Embryonic facial prominence (tissue), 1 donor: Measurements from ENCODE around the gene MYLK2.
A peak's percentile ranks its signal among the peaks of the same experiment; 100 is the strongest.

ENCODE experiments used
- DNase-seq: peaks from one replicate; pipeline ENCODE4 v3.0.0-alpha.2; 2016; ENCODE audit errors: extremely low spot score

MYLK2 gene

GRCh38 chr20:31871618-31871954 lies 52.4 kb downstream of the MYLK2 start:
- DNase-seq: no peak

GRCh38 chr20:31872406-31872805 lies 53.2 kb downstream of the MYLK2 start:
- DNase-seq: no peak

GRCh38 chr20:31875671-31876070 lies 56.5 kb downstream of the MYLK2 start:
- no peak for DNase-seq

GRCh38 chr20:31877684-31878083 lies 58.5 kb downstream of the MYLK2 start:
- no peak for DNase-seq

- peak; percentile 79 for DNase-seq
These were observed 60.2 kb downstream of the MYLK2 start for GRCh38 chr20:31879143-31879987.

- DNase-seq: no peak
These were observed 62.8 kb downstream of the MYLK2 start for GRCh38 chr20:31881945-31882344.

- DNase-seq: no peak
These were observed 64.7 kb downstream of the MYLK2 start for GRCh38 chr20:31883829-31884228.
